ENCODE data around the gene LIF. TPM values are rescaled to one million over a fixed set of nuclear protein-coding genes. Genes with fewer than 3 reads are reported as not detected.

Gene LIF
- total and polyA plus RNA-seq, 2 donors (not counting 3 experiments of a cell fraction or from before 2014, with no cell fraction given) = 0.12 to 0.27 TPM

DNA sequence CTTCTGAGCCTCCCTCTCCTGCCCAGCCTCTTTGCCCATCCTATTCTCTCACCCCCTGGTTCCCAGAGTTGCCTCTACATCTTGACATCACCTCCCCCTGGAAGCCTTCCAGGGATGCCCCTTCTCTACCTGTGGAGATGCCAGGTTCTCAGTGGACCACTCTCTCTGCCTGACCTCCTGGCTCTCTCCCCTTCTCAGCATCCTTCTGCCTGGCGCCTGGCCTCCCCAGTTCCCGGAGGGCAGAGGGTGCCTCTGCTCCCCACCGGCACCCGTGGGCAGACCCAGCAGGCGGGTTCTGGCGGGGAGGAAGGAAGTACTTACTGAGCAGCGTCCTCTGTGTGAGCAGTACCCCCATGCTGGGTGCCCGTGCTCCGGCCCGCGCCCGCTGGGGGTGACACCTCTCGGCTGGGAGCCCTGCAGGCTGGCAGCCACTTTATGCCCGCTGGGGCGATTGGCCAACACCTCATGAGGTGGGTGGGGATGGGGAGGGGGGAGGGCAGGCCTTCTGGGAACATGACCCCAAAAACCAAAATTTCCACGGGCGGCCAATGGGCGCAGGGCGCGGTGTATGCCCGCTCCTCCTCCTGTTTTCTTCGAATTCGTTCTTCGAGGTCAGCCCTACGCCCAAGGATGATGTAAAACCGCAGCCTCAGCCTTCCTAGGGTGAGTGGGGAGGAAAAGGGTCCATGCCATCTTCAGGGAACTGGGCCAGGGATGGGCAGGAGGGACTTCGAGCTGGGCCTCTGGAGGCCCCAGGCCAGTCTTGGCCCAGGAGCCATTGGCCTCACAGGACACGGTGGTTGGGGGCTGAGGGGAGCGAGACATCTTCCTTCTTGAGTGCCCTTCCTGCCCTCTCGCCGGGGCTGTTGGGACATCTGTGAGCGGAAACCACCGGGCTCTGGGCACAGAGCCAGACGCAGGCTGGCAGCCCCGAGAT lies 20.2 kb upstream of the LIF start, which contains the start of gene OSM:
Gene OSM (minus strand): TSS at position 407 of the 937 bp plus-strand sequence. CDS start 52 bp downstream, at position 355.
- no peak within 1 kb of the TSS for H3K4me2 ChIP-seq (ENCODE audit: insufficient read depth, low read length)
- FAIRE-seq = no peak
- H3K9ac ChIP-seq (replicated peaks; ENCODE audit: extremely low read depth, insufficient read depth, low read length) = no peak within 1 kb of the TSS
- ChIA-PET POLR2A (no interaction called here), CTCF (interaction anchor here (4.3 kb wide), 1 partner anchor 11 kb away, joined by 37 read pairs; no protein-coding TSS in a partner anchor)
- H3K9me3 ChIP-seq (replicated peaks; ENCODE audit: control insufficient read depth, insufficient read depth, low read length) = no peaks in the 10 kb centered on the region
- H4K20me1 ChIP-seq (replicated peaks; ENCODE audit: control insufficient read depth, extremely low read depth, insufficient read depth, low read length) = no peaks in the 10 kb centered on the region
- H3K27me3 ChIP-seq (ENCODE audit: control insufficient read depth in 2 of 2, insufficient read depth in 2 of 2, low read length in 2 of 2) = no peaks in the 10 kb centered on the region
- no peaks in the 10 kb centered on the region for H3K79me2 ChIP-seq (ENCODE audit: control insufficient read depth, insufficient read depth, low read length)
- H3K9me1 ChIP-seq (replicated peaks; ENCODE audit: control insufficient read depth, extremely low read depth, insufficient read depth, low read length) = no peaks in the 10 kb centered on the region
- no peak within 1 kb of the TSS for H3K4me3 ChIP-seq (replicated peaks in 1 of 3; ENCODE audit: insufficient read depth in 1 of 3, low read depth in 1 of 3, low read length in 3 of 3)
- no peak for DNase-seq (ENCODE audit: low read depth, low spot score)
- H3K27ac ChIP-seq (ENCODE audit: insufficient read depth, low read depth, low read length) = no peak within 1 kb of the TSS
- BruUV-seq (replicated peaks) = no TSS peak
- dilution Hi-C loops (cut with MboI; ENCODE audit: extremely low pct_ligation_motif_present, low sequenced_read_pairs) = no loop called here
- intact Hi-C loops (cut with micrococcal nuclease) = no loop called here
- H3K4me1 ChIP-seq (ENCODE audit: control insufficient read depth, extremely low read depth, insufficient read depth, low read length) = peaks cover 6% of the 10 kb centered on the region
- H2AFZ ChIP-seq (ENCODE audit: low read depth, low read length) = no peak within 1 kb of the TSS
- no peaks in the 10 kb centered on the region for H3K36me3 ChIP-seq (ENCODE audit: control insufficient read depth in 2 of 2, extremely low read depth in 1 of 2, insufficient read depth in 2 of 2, low read length in 2 of 2)
- TF ChIP-seq FOS (IDR thresholded peaks at IDR 0.05; ENCODE audit: borderline replicate concordance, insufficient read depth, low read length) (no peak), EZH2 (IDR thresholded peaks at IDR 0.05; ENCODE audit: borderline replicate concordance, low read depth, low read length, severe bottlenecking) (no peak), CTCF (IDR thresholded peaks at IDR 0.05; ENCODE audit: extremely low read depth in 1 of 2, insufficient read depth in 1 of 2, low read depth in 1 of 2, low read length in 2 of 2) (no peak), POLR2AphosphoS5 (IDR thresholded peaks at IDR 0.05; ENCODE audit: insufficient read depth, low read depth, low read length) (no peak), MYC (IDR thresholded peaks at IDR 0.05; ENCODE audit: low read depth, low read length) (no peak), GATA2 (IDR thresholded peaks at IDR 0.05; ENCODE audit: insufficient read depth, insufficient read length, low read depth, low read length) (no peak), POLR2A (IDR thresholded peaks at IDR 0.05; ENCODE audit: low read depth, low read length) (no peak), MAX (IDR thresholded peaks at IDR 0.05; ENCODE audit: insufficient read depth, insufficient read length) (no peak), JUN (IDR thresholded peaks at IDR 0.05; ENCODE audit: borderline replicate concordance, insufficient read depth, insufficient read length, low read depth) (no peak)
